Immature natural killer cell (primary cell): ENCODE data around the gene ARIH1. TPM values are rescaled to one million over a fixed set of nuclear protein-coding genes. Genes with fewer than 3 reads are reported as not detected.

ENCODE experiments used
- DNase-seq, 3 donors: peaks; one replicate each; pipeline ENCODE4 v3.0.0; 2022; ENCODE audit warnings: mixed read lengths in 1 of 3
- H3K27ac Mint-ChIP-seq, 6 donors: one replicate each; pipeline ENCODE4 v1.8.0; 2020; ENCODE audit warnings: mixed read lengths in 6 of 6, mild to moderate bottlenecking in 5 of 6, inconsistent platforms in 4 of 6, moderate library complexity in 3 of 6
- H3K27me3 Mint-ChIP-seq, 3 donors: one replicate each; pipeline ENCODE4 v1.8.0; 2020 to 2021; ENCODE audit warnings: low read depth in 3 of 3, mild to moderate bottlenecking in 3 of 3, mixed read lengths in 3 of 3, moderate library complexity in 3 of 3, inconsistent platforms in 1 of 3
- H3K36me3 Mint-ChIP-seq, 3 donors: one replicate each; pipeline ENCODE4 v1.8.0; 2020; ENCODE audit warnings: mixed read lengths in 3 of 3, inconsistent platforms in 2 of 3, mild to moderate bottlenecking in 2 of 3
- H3K4me1 Mint-ChIP-seq, 2 donors: one replicate each; pipeline ENCODE4 v1.8.0; 2020; ENCODE audit warnings: inconsistent platforms in 2 of 2, mild to moderate bottlenecking in 2 of 2, mixed read lengths in 2 of 2, moderate library complexity in 1 of 2
- H3K4me3 Mint-ChIP-seq, 5 donors: one replicate each; pipeline ENCODE4 v1.8.0; 2020; ENCODE audit warnings: mild to moderate bottlenecking in 5 of 5, mixed read lengths in 5 of 5, inconsistent platforms in 3 of 5, moderate library complexity in 3 of 5
- H3K9me3 Mint-ChIP-seq, 6 donors: one replicate each; pipeline ENCODE4 v1.8.0; 2020; ENCODE audit warnings: mild to moderate bottlenecking in 6 of 6, mixed read lengths in 6 of 6, inconsistent platforms in 4 of 6, moderate library complexity in 3 of 6
- polyA plus RNA-seq, 3 donors: library from polyadenylated mRNA; unstranded; fragments of 300-500 nt; fragmentation: Illumina TruSeq; gene quantifications; one replicate each; pipeline ENCODE4 v1.2.3, GENCODE V29; 2021

The ARIH1 gene
- polyA plus RNA-seq, 3 donors from 2014 or later: 5.8 to 24.3 (median 8.0) TPM

- Mint-ChIP-seq H3K4me1 (peaks cover 8 to 27% of the 10 kb centered on the region in 2 donors), H3K27ac (no peak overlapping the region), H3K36me3 (peaks cover 9 to 46% (median 17%) of the 10 kb centered on the region in 3 donors)
These were observed 92.8 kb downstream of the ARIH1 start for GRCh38 chr15:72566973-72567372.

DNA sequence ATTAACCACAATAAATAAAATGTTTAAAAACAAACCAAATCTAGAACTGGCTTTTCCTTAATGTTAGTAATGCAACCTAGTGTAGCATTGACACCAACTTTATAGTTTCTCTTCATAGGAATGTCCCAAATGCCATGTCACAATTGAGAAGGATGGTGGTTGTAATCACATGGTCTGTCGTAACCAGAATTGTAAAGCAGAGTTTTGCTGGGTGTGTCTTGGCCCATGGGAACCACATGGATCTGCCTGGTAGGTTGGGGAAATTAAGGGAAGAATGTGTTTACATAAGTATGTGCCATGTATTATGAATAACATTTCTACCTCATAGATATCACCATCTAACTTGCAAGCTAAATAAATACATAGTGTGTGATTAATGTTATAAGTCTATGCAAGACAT, 95.9 kb downstream of the ARIH1 start:
- Mint-ChIP-seq H3K36me3 (peaks cover 12 to 27% (median 13%) of the 10 kb centered on the region in 3 donors), H3K27ac (no peak overlapping the region), H3K9me3 (no peaks in the 10 kb centered on the region), H3K27me3 (no peaks in the 10 kb centered on the region), H3K4me3 (no peak overlapping the region), H3K4me1 (peaks cover 1 to 5% of the 10 kb centered on the region in 2 donors)
- DNase-seq: no peak

More at GRCh38 chr15:72566973-72567372, 92.8 kb downstream of the ARIH1 start:
- no peak for DNase-seq
- Mint-ChIP-seq H3K9me3 (no peaks in the 10 kb centered on the region), H3K27me3 (no peaks in the 10 kb centered on the region), H3K4me3 (no peak overlapping the region)

- Mint-ChIP-seq H3K27ac (no peak overlapping the region), H3K4me1 (no peaks in the 10 kb centered on the region), H3K4me3 (no peak overlapping the region), H3K9me3 (peaks cover 0 to 4% (median 0%) of the 10 kb centered on the region in 6 donors), H3K36me3 (peaks cover 25 to 52% (median 41%) of the 10 kb centered on the region in 3 donors), H3K27me3 (peaks cover 0 to 2% (median 2%) of the 10 kb centered on the region in 3 donors)
- DNase-seq: no peak
These were observed 105.7 kb downstream of the ARIH1 start for GRCh38 chr15:72579814-72580213.

DNA sequence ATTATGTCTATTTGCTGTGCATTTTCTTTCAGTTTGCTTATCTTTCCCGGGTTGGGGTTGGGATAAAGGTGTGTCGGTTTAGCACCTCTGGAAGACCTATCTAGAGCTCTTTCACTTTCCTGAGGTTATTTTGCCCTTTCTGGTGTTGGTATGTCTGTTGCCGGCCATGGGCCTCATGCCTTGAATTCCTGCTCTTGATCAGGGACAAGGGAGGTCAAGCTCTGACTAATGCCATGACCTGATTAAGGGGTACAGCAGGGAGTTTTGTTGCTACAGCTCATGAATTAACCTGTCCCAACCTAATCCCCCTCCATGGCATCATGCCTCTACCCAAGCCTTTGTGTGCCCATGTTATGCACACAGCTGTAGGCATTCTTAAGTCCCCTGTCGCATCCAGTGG, 109.9 kb downstream of the ARIH1 start:
- no peak overlapping the region for H3K27ac Mint-ChIP-seq
- peaks cover 0 to 2% (median 0%) of the 10 kb centered on the region in 3 donors for H3K27me3 Mint-ChIP-seq
- no peak overlapping the region for H3K4me3 Mint-ChIP-seq

GRCh38 chr15:72585025-72585424, 110.9 kb downstream of the ARIH1 start:
- H3K27me3 Mint-ChIP-seq: peaks cover 0 to 2% (median 0%) of the 10 kb centered on the region in 3 donors
- peak overlapping the region in 1 of 6 donors; percentile 71 for H3K27ac Mint-ChIP-seq
- no peak overlapping the region for H3K4me3 Mint-ChIP-seq

More for the DNA sequence above, 109.9 kb downstream of the ARIH1 start:
- Mint-ChIP-seq H3K4me1 (no peaks in the 10 kb centered on the region), H3K36me3 (peaks cover 18 to 41% (median 23%) of the 10 kb centered on the region in 3 donors), H3K9me3 (peaks cover 0 to 4% (median 0%) of the 10 kb centered on the region in 6 donors)
- DNase-seq: no peak

DNA sequence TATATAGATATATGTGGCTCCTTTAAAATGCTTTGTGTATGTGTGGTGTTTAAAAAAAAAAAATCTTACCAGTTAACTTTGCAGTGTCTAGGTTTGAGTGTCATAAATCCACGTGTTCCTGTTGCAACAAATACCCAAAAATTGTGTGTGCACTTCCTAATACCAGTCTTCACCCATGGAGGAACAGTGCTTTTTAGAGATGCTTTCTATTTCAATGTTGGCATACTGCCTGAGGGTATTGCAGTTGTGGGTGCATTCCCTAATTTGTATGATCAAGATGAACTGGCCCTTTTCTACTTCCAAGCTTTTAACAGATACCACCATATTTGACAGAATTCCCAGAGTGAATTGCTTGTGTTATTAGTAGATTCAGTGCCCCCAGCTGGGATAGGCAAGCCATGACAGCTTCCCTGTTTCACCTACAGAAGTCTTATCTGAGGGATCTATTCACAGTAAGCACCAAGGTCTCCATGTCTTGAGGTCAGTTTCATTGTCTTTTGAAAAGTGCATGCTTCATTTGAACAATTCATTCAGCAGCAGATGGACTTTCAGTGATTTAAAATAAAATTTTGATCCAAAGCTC, 111.4 kb downstream of the ARIH1 start:
- Mint-ChIP-seq H3K36me3 (peaks cover 7 to 30% (median 18%) of the 10 kb centered on the region in 3 donors), H3K27me3 (peaks cover 0 to 2% (median 0%) of the 10 kb centered on the region in 3 donors), H3K9me3 (no peaks in the 10 kb centered on the region), H3K4me1 (no peaks in the 10 kb centered on the region), H3K4me3 (no peak overlapping the region), H3K27ac (no peak overlapping the region)
- DNase-seq: no peak

More at GRCh38 chr15:72585025-72585424, 110.9 kb downstream of the ARIH1 start:
- DNase-seq: no peak
- H3K9me3 Mint-ChIP-seq: no peaks in the 10 kb centered on the region
- no peaks in the 10 kb centered on the region for H3K4me1 Mint-ChIP-seq
- H3K36me3 Mint-ChIP-seq: peaks cover 12 to 34% (median 18%) of the 10 kb centered on the region in 3 donors

DNA sequence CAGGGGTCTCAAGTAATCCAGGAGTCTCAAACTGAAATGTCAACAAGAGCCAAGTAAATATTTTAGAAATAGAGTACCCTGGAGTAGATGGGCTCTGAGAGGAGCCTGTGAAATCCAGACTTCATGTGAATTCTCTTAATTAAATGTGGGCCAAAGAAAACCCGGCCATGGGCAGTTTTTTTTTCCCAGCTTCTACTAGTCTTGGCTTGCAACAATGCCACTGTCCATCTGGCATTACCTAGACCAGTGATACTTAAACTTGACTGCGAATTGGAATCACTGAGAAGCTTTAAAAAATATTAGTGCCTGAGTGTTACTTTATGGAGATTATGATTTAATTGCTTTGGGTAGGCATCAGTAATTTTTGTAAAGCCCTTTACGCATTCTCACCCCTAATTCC, 114.0 kb downstream of the ARIH1 start:
- no peaks in the 10 kb centered on the region for H3K4me1 Mint-ChIP-seq
- no peaks in the 10 kb centered on the region for H3K9me3 Mint-ChIP-seq
- no peak overlapping the region for H3K27ac Mint-ChIP-seq
- peaks cover 7 to 17% (median 12%) of the 10 kb centered on the region in 3 donors for H3K36me3 Mint-ChIP-seq
- no peak for DNase-seq
- no peak overlapping the region for H3K4me3 Mint-ChIP-seq
- H3K27me3 Mint-ChIP-seq: peaks cover 0 to 4% (median 0%) of the 10 kb centered on the region in 3 donors

DNA sequence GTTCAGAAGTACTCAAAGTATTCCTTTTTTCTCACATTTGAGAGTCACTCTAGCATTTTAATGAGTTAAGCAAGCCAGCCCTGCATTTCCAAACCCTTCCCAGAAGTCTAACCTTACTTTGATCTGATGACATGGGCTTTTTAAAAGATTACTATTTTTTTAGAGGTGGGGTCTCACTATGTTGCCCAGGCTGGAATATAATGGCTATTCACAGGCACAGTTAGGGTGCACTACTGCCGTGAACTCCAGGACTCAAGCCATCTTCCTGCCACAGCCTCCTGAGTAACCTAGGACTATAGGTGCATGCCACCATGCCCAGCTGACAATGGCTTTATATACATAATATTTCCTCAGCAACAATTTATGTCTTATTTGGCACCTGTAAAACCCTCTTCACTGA, 116.3 kb downstream of the ARIH1 start:
- Mint-ChIP-seq H3K4me1 (no peaks in the 10 kb centered on the region), H3K36me3 (peaks cover 0 to 7% (median 0%) of the 10 kb centered on the region in 3 donors), H3K27ac (no peak overlapping the region), H3K4me3 (no peak overlapping the region), H3K27me3 (peaks cover 0 to 2% (median 1%) of the 10 kb centered on the region in 3 donors), H3K9me3 (no peaks in the 10 kb centered on the region)
- DNase-seq: no peak

GRCh38 chr15:72591361-72591760, 117.2 kb downstream of the ARIH1 start:
- peaks cover 0 to 3% (median 0%) of the 10 kb centered on the region in 3 donors for H3K36me3 Mint-ChIP-seq
- DNase-seq: no peak
- peaks cover 0 to 2% (median 1%) of the 10 kb centered on the region in 3 donors for H3K27me3 Mint-ChIP-seq
- H3K9me3 Mint-ChIP-seq: no peaks in the 10 kb centered on the region
- H3K4me1 Mint-ChIP-seq: no peaks in the 10 kb centered on the region
- H3K27ac Mint-ChIP-seq: no peak overlapping the region
- no peak overlapping the region for H3K4me3 Mint-ChIP-seq

DNA sequence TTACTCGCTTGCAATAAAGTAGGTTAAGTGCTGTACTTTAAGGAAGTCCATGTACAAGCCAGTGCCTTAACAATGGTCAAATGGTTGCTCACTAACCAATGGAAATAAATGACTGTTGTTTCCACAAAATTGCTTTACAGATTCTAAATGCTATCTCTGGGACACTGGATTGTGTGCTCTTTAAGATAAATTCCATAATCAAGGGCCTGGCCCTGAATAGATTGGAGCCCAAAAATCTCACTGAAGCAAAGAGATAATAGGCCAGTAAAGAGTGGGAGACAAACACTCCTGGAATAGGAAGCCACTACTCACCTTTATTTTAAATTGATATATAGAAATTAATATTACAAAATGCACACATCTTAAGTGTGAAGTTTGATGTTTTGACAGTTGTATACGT, 118.0 kb downstream of the ARIH1 start:
- DNase-seq: no peak
- H3K27ac Mint-ChIP-seq: no peak overlapping the region
- H3K27me3 Mint-ChIP-seq: peaks cover 0 to 2% (median 1%) of the 10 kb centered on the region in 3 donors
- H3K9me3 Mint-ChIP-seq: no peaks in the 10 kb centered on the region
- H3K4me3 Mint-ChIP-seq: no peak overlapping the region
- H3K36me3 Mint-ChIP-seq: peaks cover 0 to 3% (median 0%) of the 10 kb centered on the region in 3 donors
- no peaks in the 10 kb centered on the region for H3K4me1 Mint-ChIP-seq

DNA sequence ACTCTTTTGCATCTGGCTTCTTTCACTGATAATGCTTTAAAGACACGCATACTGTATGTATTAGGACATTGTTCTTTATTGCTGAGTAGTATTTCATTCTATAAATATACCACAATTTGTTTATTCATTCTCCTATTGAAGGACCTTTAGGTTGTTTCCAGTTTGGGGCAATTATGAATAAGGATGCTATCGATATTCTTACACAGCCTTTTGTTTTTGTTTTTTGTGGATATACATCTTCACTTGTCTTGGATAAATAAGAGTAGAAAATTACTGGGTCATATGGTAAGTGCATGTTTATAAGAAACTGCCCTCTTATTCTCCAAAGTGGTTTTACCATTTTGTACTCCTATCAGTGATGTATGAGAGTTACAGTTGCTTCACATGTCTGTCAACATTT, 118.5 kb downstream of the ARIH1 start:
- DNase-seq: no peak
- Mint-ChIP-seq H3K27ac (peak overlapping the region in 1 of 6 donors; percentile 21), H3K27me3 (peaks cover 0 to 2% (median 1%) of the 10 kb centered on the region in 3 donors), H3K9me3 (no peaks in the 10 kb centered on the region), H3K36me3 (peaks cover 0 to 3% (median 0%) of the 10 kb centered on the region in 3 donors), H3K4me3 (no peak overlapping the region), H3K4me1 (no peaks in the 10 kb centered on the region)

- Mint-ChIP-seq H3K36me3 (no peaks in the 10 kb centered on the region), H3K27ac (no peak overlapping the region), H3K4me3 (no peak overlapping the region)
These were observed 119.7 kb downstream of the ARIH1 start for GRCh38 chr15:72593838-72594237.

DNA sequence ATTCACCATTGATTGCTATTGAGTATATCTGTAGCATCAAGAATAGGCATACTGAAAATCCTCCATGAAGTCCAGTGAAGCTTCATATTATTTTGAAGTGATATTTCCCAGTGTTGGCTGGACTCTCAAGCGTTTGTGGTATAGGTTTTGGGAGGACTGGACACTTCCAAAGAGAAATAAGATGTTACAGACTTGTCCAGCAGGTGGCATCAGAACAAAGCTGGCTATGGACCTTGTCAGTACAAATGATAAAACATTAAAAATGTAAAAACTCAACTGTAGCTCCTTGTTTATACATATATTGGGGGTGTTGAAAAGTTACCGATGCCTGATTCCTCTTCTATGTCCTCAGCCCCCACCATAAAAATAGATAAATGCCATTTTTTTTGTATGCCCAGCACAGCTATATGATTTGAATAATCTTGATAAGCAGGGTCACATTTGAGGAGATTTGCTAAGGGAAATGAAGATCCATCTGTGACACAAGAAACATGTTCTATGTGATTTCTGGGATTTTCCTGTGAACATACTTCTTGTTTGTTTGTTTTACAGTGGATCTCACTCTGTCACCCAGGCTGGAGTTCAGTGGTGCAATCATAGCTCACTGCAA, 125.8 kb downstream of the ARIH1 start:
- no peak overlapping the region for H3K27ac Mint-ChIP-seq
- H3K9me3 Mint-ChIP-seq: no peaks in the 10 kb centered on the region
- no peaks in the 10 kb centered on the region for H3K36me3 Mint-ChIP-seq
- no peaks in the 10 kb centered on the region for H3K27me3 Mint-ChIP-seq
- peak; percentile 8 to 17 (median 8) for DNase-seq
- no peaks in the 10 kb centered on the region for H3K4me1 Mint-ChIP-seq
- H3K4me3 Mint-ChIP-seq: no peak overlapping the region

More at GRCh38 chr15:72593838-72594237, 119.7 kb downstream of the ARIH1 start:
- DNase-seq: no peak
- peaks cover 0 to 2% (median 1%) of the 10 kb centered on the region in 3 donors for H3K27me3 Mint-ChIP-seq
- no peaks in the 10 kb centered on the region for H3K9me3 Mint-ChIP-seq
- no peaks in the 10 kb centered on the region for H3K4me1 Mint-ChIP-seq

GRCh38 chr15:72604794-72605193, 130.7 kb downstream of the ARIH1 start:
- Mint-ChIP-seq H3K9me3 (no peaks in the 10 kb centered on the region), H3K27me3 (no peaks in the 10 kb centered on the region), H3K36me3 (peaks cover 0 to 12% (median 10%) of the 10 kb centered on the region in 3 donors), H3K27ac (no peak overlapping the region), H3K4me3 (no peak overlapping the region), H3K4me1 (no peaks in the 10 kb centered on the region)
- DNase-seq: no peak
